Measurements from ENCODE around the gene FRMD5.
"Not testable (repeated sequence)": the region's sequence is repeated elsewhere in the genome, so short reads cannot be mapped to it uniquely, and the experiment has no call there.

The FRMD5 gene

GRCh38 chr15:43881245-43881644 lies 313.8 kb downstream of the FRMD5 start:
- DNase-seq = no peak

- DNase-seq = no peak
These were observed 314.5 kb downstream of the FRMD5 start for GRCh38 chr15:43880406-43881194.

- DNase-seq = no peak
These were observed 315.4 kb downstream of the FRMD5 start for GRCh38 chr15:43879386-43880355.

GRCh38 chr15:43878446-43878845 lies 316.6 kb downstream of the FRMD5 start:
- no peak for DNase-seq

GRCh38 chr15:43877371-43877770 lies 317.7 kb downstream of the FRMD5 start:
- no peak for DNase-seq

- DNase-seq = no peak
These were observed 318.2 kb downstream of the FRMD5 start for GRCh38 chr15:43876872-43877271.

GRCh38 chr15:43873651-43874050 lies 321.4 kb downstream of the FRMD5 start:
- DNase-seq = no peak

- peak; percentile 84 for DNase-seq
These were observed 322.6 kb downstream of the FRMD5 start for GRCh38 chr15:43872416-43873020.

GRCh38 chr15:43871835-43872234 lies 323.2 kb downstream of the FRMD5 start:
- DNase-seq = no peak

- no peak for DNase-seq
These were observed 326.7 kb downstream of the FRMD5 start for GRCh38 chr15:43868406-43868805.

- no peak for DNase-seq
These were observed 328.0 kb downstream of the FRMD5 start for GRCh38 chr15:43867096-43867495.

- DNase-seq = not testable (repeated sequence)
These were observed 328.4 kb downstream of the FRMD5 start for GRCh38 chr15:43866636-43867035.

- no peak for DNase-seq
These were observed 335.5 kb downstream of the FRMD5 start for GRCh38 chr15:43859546-43859945.

- DNase-seq = peak; percentile 9
These were observed 340.3 kb downstream of the FRMD5 start for GRCh38 chr15:43854801-43855200.

GRCh38 chr15:43852607-43853006 lies 342.5 kb downstream of the FRMD5 start:
- DNase-seq = no peak

GRCh38 chr15:43851251-43851650 lies 343.8 kb downstream of the FRMD5 start:
- no peak for DNase-seq

- no peak for DNase-seq
These were observed 349.6 kb downstream of the FRMD5 start for GRCh38 chr15:43845421-43845820.

GRCh38 chr15:43832485-43832884 lies 362.6 kb downstream of the FRMD5 start:
- DNase-seq = not testable (repeated sequence)

- not testable (repeated sequence) for DNase-seq
These were observed 363.5 kb downstream of the FRMD5 start for GRCh38 chr15:43831519-43832052.

- DNase-seq = not testable (repeated sequence)
These were observed 364.3 kb downstream of the FRMD5 start for GRCh38 chr15:43830691-43831275.

GRCh38 chr15:43829951-43830540 lies 365.0 kb downstream of the FRMD5 start:
- DNase-seq = not testable (repeated sequence)

GRCh38 chr15:43828061-43828657 lies 366.9 kb downstream of the FRMD5 start:
- no peak for DNase-seq

All from hematopoietic multipotent progenitor cell treated with erythropoietin and hydrocortisone succinate and interleukin-3 and kit ligand, for 6 days (in vitro differentiated cells).